GM18868 (cell line): Measurements from ENCODE around the gene LMOD1.
"Not testable (repeated sequence)": the region's sequence is repeated elsewhere in the genome, so short reads cannot be mapped to it uniquely, and the experiment has no call there.

Experiments
- ATAC-seq: cut with Tn5 transposase; IDR thresholded peaks from one replicate; pipeline ENCODE4 v1.9.1; 2021; ENCODE audit warnings: mild to moderate bottlenecking, moderate library complexity; ENCODE audit not compliant: unreplicated experiment

LMOD1 gene

GRCh38 chr1:201949491-201949890 is 3.1 kb upstream of the LMOD1 start:
- ATAC-seq: no peak

GRCh38 chr1:201947697-201948008 is 1.3 kb upstream of the LMOD1 start:
- ATAC-seq: no peak

GRCh38 chr1:201945863-201946223 is 505 bp downstream of the LMOD1 start:
- ATAC-seq: no peak

GRCh38 chr1:201945157-201945556 is 1.2 kb downstream of the LMOD1 start:
- ATAC-seq: no peak

- no peak for ATAC-seq
Measured at GRCh38 chr1:201944639-201945038, 1.7 kb downstream of the LMOD1 start.

GRCh38 chr1:201944002-201944401 is 2.3 kb downstream of the LMOD1 start:
- ATAC-seq: no peak

- ATAC-seq: no peak
Measured at GRCh38 chr1:201942129-201942495, 4.2 kb downstream of the LMOD1 start.

GRCh38 chr1:201941420-201942128 is 4.8 kb downstream of the LMOD1 start:
- ATAC-seq: no peak

- ATAC-seq: not testable (repeated sequence)
Measured at GRCh38 chr1:201940316-201940715, 6.0 kb downstream of the LMOD1 start.

GRCh38 chr1:201939574-201939973 is 6.8 kb downstream of the LMOD1 start:
- ATAC-seq: no peak

GRCh38 chr1:201939148-201939547 is 7.2 kb downstream of the LMOD1 start:
- no peak for ATAC-seq

GRCh38 chr1:201938440-201939035 is 7.8 kb downstream of the LMOD1 start:
- ATAC-seq: no peak

- ATAC-seq: no peak
Measured at GRCh38 chr1:201937624-201938213, 8.6 kb downstream of the LMOD1 start.

- no peak for ATAC-seq
Measured at GRCh38 chr1:201933840-201934430, 12.4 kb downstream of the LMOD1 start.

- no peak for ATAC-seq
Measured at GRCh38 chr1:201930803-201931202, 15.5 kb downstream of the LMOD1 start.

- no peak for ATAC-seq
Measured at GRCh38 chr1:201930137-201930536, 16.2 kb downstream of the LMOD1 start.

- no peak for ATAC-seq
Measured at GRCh38 chr1:201928266-201928665, 18.1 kb downstream of the LMOD1 start.

- no peak for ATAC-seq
Measured at GRCh38 chr1:201925981-201926645, 20.2 kb downstream of the LMOD1 start.

- ATAC-seq: no peak
Measured at GRCh38 chr1:201925301-201925567, 21.1 kb downstream of the LMOD1 start.

GRCh38 chr1:201921952-201922558 is 24.3 kb downstream of the LMOD1 start:
- ATAC-seq: no peak

- no peak for ATAC-seq
Measured at GRCh38 chr1:201918343-201918742, 28.0 kb downstream of the LMOD1 start.
